H1 (cell line): ENCODE results near the gene PSMD3. TPM values are rescaled to one million over a fixed set of nuclear protein-coding genes. Genes with fewer than 3 reads are reported as not detected.

Experiments used
- CTCF ChIA-PET: fragments of 300-600 bp; sonication (Branson Sonifier 250); formaldehyde crosslinking; loops from one replicate; lab custom pipeline; 2021; ENCODE audit not compliant: partially characterized antibody; lab: Charles Lee
- POLR2A ChIA-PET: fragments of 300-600 bp; sonication (Branson Sonifier 250); formaldehyde crosslinking; loops from one replicate; lab custom pipeline; 2021; ENCODE audit warnings: inconsistent platforms; ENCODE audit not compliant: partially characterized antibody; lab: Charles Lee
- DNase-seq, 2 experiments: peaks; one replicate each; pipeline versions ENCODE4 v3.0.0 to v3.0.0-alpha.2; 2010 to 2022; ENCODE audit warnings: low spot score in 2 of 2, low read depth in 1 of 2, mixed read lengths in 1 of 2
- FAIRE-seq: peaks from 2 replicates; lab custom pipeline; 2011; peaks lifted over from hg19 to GRCh38; lab: Jason Lieb, UNC
- H2AFZ ChIP-seq: 2 replicates; pipeline ENCODE4 v1.8.1; 2012; ENCODE audit warnings: low read length, inconsistent platforms
- H2AK5ac ChIP-seq: 2 replicates; pipeline ENCODE4 v1.6.1; 2013; ENCODE audit warnings: low read depth, low read length
- H2BK120ac ChIP-seq: replicated peaks from 2 replicates; pipeline ENCODE3; 2013; ENCODE audit warnings: low read depth, low read length, inconsistent platforms
- H2BK12ac ChIP-seq: 2 replicates; pipeline ENCODE4 v1.6.1; 2013; ENCODE audit warnings: low read depth, low read length
- H2BK15ac ChIP-seq: 2 replicates; pipeline ENCODE4 v1.6.1; 2013; ENCODE audit warnings: low read length
- H2BK20ac ChIP-seq: 2 replicates; pipeline ENCODE4 v1.6.1; 2013; ENCODE audit warnings: low read length
- H2BK5ac ChIP-seq: 2 replicates; pipeline ENCODE4 v1.6.1; 2013; ENCODE audit warnings: low read depth, low read length
- H3K14ac ChIP-seq: 2 replicates; pipeline ENCODE4 v1.6.1; 2013; ENCODE audit warnings: inconsistent platforms; ENCODE audit not compliant: insufficient read length
- H3K18ac ChIP-seq: 2 replicates; pipeline ENCODE4 v1.6.1; 2013; ENCODE audit warnings: low read length; ENCODE audit errors: extremely low read depth
- H3K23ac ChIP-seq: 2 replicates; pipeline ENCODE4 v1.6.1; 2013; ENCODE audit warnings: inconsistent platforms; ENCODE audit not compliant: insufficient read length
- H3K23me2 ChIP-seq: 2 replicates; pipeline ENCODE4 v1.6.1; 2013; ENCODE audit warnings: low read depth, low read length
- H3K27ac ChIP-seq: 2 replicates; pipeline ENCODE4 v1.6.1; 2011; ENCODE audit warnings: low read depth, low read length, inconsistent platforms
- H3K27me3 ChIP-seq, 4 experiments: replicated peaks in 1 of 4; 1 replicate in 1 of 4; 2 replicates in 3 of 4; pipeline versions ENCODE4 v1.6.1 to v1.8.1; 2011 to 2013; ENCODE audit warnings: low read length in 3 of 4, mild to moderate bottlenecking in 3 of 4, inconsistent platforms in 2 of 4, mixed read lengths in 2 of 4, moderate library complexity in 1 of 4; ENCODE audit not compliant: control insufficient read depth in 3 of 4, insufficient read depth in 3 of 4; ENCODE audit errors: extremely low read depth in 1 of 4
- H3K36me3 ChIP-seq, 4 experiments: 2 replicates each; pipeline versions ENCODE4 v1.6.1 to v1.8.1; 2011 to 2013; ENCODE audit warnings: mild to moderate bottlenecking in 4 of 4, low read length in 3 of 4, moderate library complexity in 2 of 4, control low read depth in 1 of 4, inconsistent platforms in 1 of 4; ENCODE audit not compliant: insufficient read depth in 4 of 4, control insufficient read depth in 2 of 4
- H3K4ac ChIP-seq: replicated peaks from 2 replicates; pipeline ENCODE3; 2013; ENCODE audit warnings: low read length, low read depth, mixed read lengths, inconsistent platforms; ENCODE audit not compliant: insufficient read length
- H3K4me1 ChIP-seq, 4 experiments: replicated peaks in 1 of 4; 1 replicate in 1 of 4; 2 replicates in 3 of 4; pipeline versions ENCODE4 v1.6.1 to v1.8.1; 2011 to 2013; ENCODE audit warnings: low read length in 3 of 4, inconsistent platforms in 2 of 4, mixed read lengths in 1 of 4; ENCODE audit not compliant: insufficient read depth in 4 of 4, control insufficient read depth in 3 of 4
- H3K4me2 ChIP-seq, 2 experiments: 2 replicates each; pipeline versions ENCODE4 v1.6.1 to v1.8.1; 2011 to 2013; ENCODE audit warnings: low read depth in 2 of 2, low read length in 2 of 2, control low read depth in 1 of 2, inconsistent platforms in 1 of 2, mild to moderate bottlenecking in 1 of 2; ENCODE audit not compliant: insufficient read depth in 1 of 2
- H3K4me3 ChIP-seq, 4 experiments: fragments of 200-600, 300-600 bp in 1 of 4; sonication (generic), shearing (Covaris generic), sonication (Bioruptor Twin) in 1 of 4; 2 replicates each; pipeline versions ENCODE4 v1.5.1 to v1.8.1; 2011 to 2016; ENCODE audit warnings: low read length in 4 of 4, low read depth in 3 of 4, control low read depth in 2 of 4, inconsistent platforms in 2 of 4, mild to moderate bottlenecking in 2 of 4, mixed read lengths in 1 of 4, moderate library complexity in 1 of 4; ENCODE audit not compliant: insufficient read depth in 2 of 4; ENCODE audit errors: extremely low read depth in 1 of 4
- H3K56ac ChIP-seq: replicated peaks from 2 replicates; pipeline ENCODE3; 2013; ENCODE audit warnings: low read depth, mild to moderate bottlenecking, mixed read lengths, low read length, inconsistent platforms; ENCODE audit not compliant: insufficient read length
- H3K79me1 ChIP-seq: 2 replicates; pipeline ENCODE4 v1.6.1; 2013; ENCODE audit warnings: low read depth, low read length, control low read depth
- H3K79me2 ChIP-seq, 2 experiments: 2 replicates each; pipeline versions ENCODE4 v1.6.1 to v1.8.1; 2012 to 2013; ENCODE audit warnings: low read length in 2 of 2, mild to moderate bottlenecking in 2 of 2, inconsistent platforms in 1 of 2; ENCODE audit not compliant: insufficient read depth in 2 of 2, control insufficient read depth in 1 of 2
- H3K9ac ChIP-seq, 4 experiments: replicated peaks in 1 of 4; 1 replicate in 1 of 4; 2 replicates in 3 of 4; pipeline versions ENCODE4 v1.6.1 to v1.8.1; 2011 to 2013; ENCODE audit warnings: low read depth in 3 of 4, low read length in 3 of 4, control low read depth in 2 of 4, mild to moderate bottlenecking in 2 of 4, moderate library complexity in 2 of 4, inconsistent platforms in 1 of 4; ENCODE audit errors: extremely low read depth in 1 of 4
- H3K9me3 ChIP-seq, 2 experiments: 2 replicates each; pipeline versions ENCODE4 v1.6.1 to v1.8.1; 2012 to 2013; ENCODE audit warnings: mild to moderate bottlenecking in 2 of 2, moderate library complexity in 2 of 2, control low read depth in 1 of 2, inconsistent platforms in 1 of 2, low read depth in 1 of 2, low read length in 1 of 2, mixed read lengths in 1 of 2; ENCODE audit not compliant: insufficient read depth in 2 of 2
- H4K20me1 ChIP-seq, 2 experiments: replicated peaks in 1 of 2; 2 replicates each; pipeline versions ENCODE3 to v1.8.1; 2011 to 2013; ENCODE audit warnings: inconsistent platforms in 2 of 2, low read length in 2 of 2, mild to moderate bottlenecking in 1 of 2; ENCODE audit not compliant: insufficient read depth in 2 of 2, control insufficient read depth in 1 of 2
- H4K5ac ChIP-seq: 2 replicates; pipeline ENCODE4 v1.6.1; 2013; ENCODE audit warnings: low read length, low read depth, mixed read lengths, inconsistent platforms; ENCODE audit not compliant: insufficient read length
- H4K8ac ChIP-seq: 2 replicates; pipeline ENCODE4 v1.8.0; 2013; ENCODE audit warnings: mild to moderate bottlenecking, moderate library complexity, low read length, inconsistent platforms; ENCODE audit not compliant: insufficient read depth; ENCODE audit errors: extremely low read depth
- H4K91ac ChIP-seq: replicated peaks from 2 replicates; pipeline ENCODE3; 2013; ENCODE audit warnings: low read length, mixed read lengths, inconsistent platforms; ENCODE audit not compliant: insufficient read length
- ATF3 ChIP-seq: IDR thresholded peaks from 2 replicates; pipeline ENCODE4 v1.6.1; 2011; ENCODE audit warnings: low read depth, mild to moderate bottlenecking, low read length; ENCODE audit not compliant: insufficient read depth
- CBX5 ChIP-seq: fragments of 300-800, 300-1000 bp; sonication (generic); IDR thresholded peaks from 2 replicates; pipeline ENCODE4 v1.7.1; 2016; ENCODE audit warnings: antibody characterized with exemption, low read length, low read depth
- CTBP2 ChIP-seq: IDR thresholded peaks from 2 replicates; pipeline ENCODE4 v1.7.0; 2011; ENCODE audit warnings: borderline replicate concordance, mild to moderate bottlenecking, moderate library complexity, mixed read lengths, low read length; ENCODE audit not compliant: insufficient read depth, insufficient read length
- E2F6 ChIP-seq: IDR thresholded peaks from 2 replicates; pipeline ENCODE4 v1.6.1; 2012; ENCODE audit warnings: inconsistent platforms
- EZH2 ChIP-seq: fragments of 200-600 bp; sonication (generic); IDR thresholded peaks from 2 replicates; pipeline ENCODE4 v1.7.1; 2012; ENCODE audit warnings: low read depth, mild to moderate bottlenecking, moderate library complexity, low read length, inconsistent platforms; ENCODE audit not compliant: severe bottlenecking
- PHF8 ChIP-seq: fragments of 200-600 bp; sonication (generic); conservative IDR thresholded peaks from 2 replicates; pipeline ENCODE4 v1.7.1; 2012; ENCODE audit warnings: low read depth, mild to moderate bottlenecking, inconsistent platforms, low read length, moderate library complexity
- RFX5 ChIP-seq: IDR thresholded peaks from 2 replicates; pipeline ENCODE4 v1.6.1; 2011; ENCODE audit warnings: low read depth, low read length, improper control_type of control experiment, borderline replicate concordance
- RNF2 ChIP-seq: fragments of 200-900, 300-1000 bp; sonication (generic); IDR thresholded peaks from 2 replicates; pipeline ENCODE4 v1.7.1; 2016; ENCODE audit warnings: borderline replicate concordance, low read depth, mild to moderate bottlenecking, antibody characterized with exemption, low read length; ENCODE audit not compliant: poor library complexity, severe bottlenecking; ENCODE audit errors: missing control alignments
- SAP30 ChIP-seq: fragments of 300-600 bp; sonication (generic); IDR thresholded peaks from 2 replicates; pipeline ENCODE4 v1.7.1; 2012; ENCODE audit warnings: low read length, moderate library complexity, mild to moderate bottlenecking, inconsistent platforms; ENCODE audit not compliant: insufficient read depth, insufficient replicate concordance
- SP2 ChIP-seq: IDR thresholded peaks from 2 replicates; pipeline ENCODE4 v1.6.1; 2012; ENCODE audit warnings: mild to moderate bottlenecking, low read length, inconsistent platforms
- SUZ12 ChIP-seq: fragments of 200-600 bp; sonication (generic); IDR thresholded peaks from 2 replicates; pipeline ENCODE4 v1.6.1; 2012; ENCODE audit warnings: mild to moderate bottlenecking, inconsistent platforms, low read length, moderate library complexity, mixed read lengths
- WGBS, 2 experiments: shearing (Covaris generic) in 1 of 2; methylation state at CpG; one replicate each; pipeline versions ENCODE4 v1.1.6 to v1.1.7; 2013 to 2015; ENCODE audit warnings: low lambda C conversion rate in 2 of 2, mixed read lengths in 2 of 2, inconsistent platforms in 1 of 2, low coverage in 1 of 2, missing lambda C conversion rate in 1 of 2; ENCODE audit not compliant: insufficient replicate concordance in 2 of 2, insufficient coverage in 1 of 2, insufficient read length in 1 of 2; ENCODE audit errors: extremely low coverage in 1 of 2, missing lambda C conversion rate in 1 of 2; 5-methylcytosine and 5-hydroxymethylcytosine counted together
- polyA plus RNA-seq, 7 experiments: library from polyadenylated mRNA; depleted of rRNA in 3 of 7; stranded (reverse) in 5 of 7; unstranded in 2 of 7; fragments of >200 nt in 5 of 7; fragments of 200-250 nt in 2 of 7; gene quantifications; 1 replicate in 5 of 7; 2 replicates in 1 of 7; 4 replicates in 1 of 7; pipeline versions ENCODE4 v1.2.1 to v1.2.3, GENCODE V29; 2011 to 2013; ENCODE audit warnings: missing spikeins in 2 of 7, mixed read lengths in 2 of 7
- total RNA-seq: library from RNA; stranded (reverse); fragmentation: NEBNext Ultra II Directional; extraction: Animal tissue kit (Norgen Biotek cat#: 25700); gene quantifications from 2 replicates; pipeline ENCODE4 v1.2.1, GENCODE V29; 2021

PSMD3 gene
- total and polyA plus RNA-seq, 2 of the 8 experiments (the other 6 are each of a cell fraction or from before 2014, with no cell fraction given): 151 to 198 TPM

- no peak overlapping the region for H2AFZ ChIP-seq
- H3K27me3 ChIP-seq: no peaks in the 10 kb centered on the region; a peak in 1 of 7 replicates
- no peaks in the 10 kb centered on the region for H3K79me2 ChIP-seq
- no peak overlapping the region for H3K18ac ChIP-seq
- no peaks in the 10 kb centered on the region for H3K79me1 ChIP-seq
- no peak overlapping the region for H3K27ac ChIP-seq
- H4K91ac ChIP-seq: no peak overlapping the region
- no peaks in the 10 kb centered on the region for H3K36me3 ChIP-seq
- no peak overlapping the region for H4K8ac ChIP-seq
- H3K9ac ChIP-seq: no peak overlapping the region
- no peak overlapping the region for H3K23ac ChIP-seq
- no peak overlapping the region for H3K56ac ChIP-seq
- DNase-seq (no peak), FAIRE-seq (no peak)
- H3K4ac ChIP-seq: no peak overlapping the region
- H2BK120ac ChIP-seq: no peak overlapping the region
- no peak overlapping the region for H3K4me3 ChIP-seq
- H2AK5ac ChIP-seq: no peak overlapping the region
- H2BK5ac ChIP-seq: no peak overlapping the region
- POLR2A ChIA-PET: interaction anchor here (3.1 kb wide), 1 partner anchor 11 kb away, joined by 10 read pairs; the partner anchor contains the start of genes LRRC3C and ORMDL3
- no peaks in the 10 kb centered on the region for H4K20me1 ChIP-seq
- H3K23me2 ChIP-seq: 0 out of 2 replicates have a peak, but pooled peaks cover 2% of the 10 kb centered on the region
- peaks cover 0 to 7% (median 4%) of the 10 kb centered on the region in 4 experiments; a peak in 5 of 7 replicates for H3K4me1 ChIP-seq
- no peaks in the 10 kb centered on the region for H3K9me3 ChIP-seq
- no peak overlapping the region for H3K14ac ChIP-seq
- WGBS, 2 experiments: 89% methylated on average over 3 of the region's 3 CpGs; no CpG with 5 or more reads in 1 of the 2 experiments
- CTCF ChIA-PET: interaction anchor here (1.2 to 4.1 kb wide), 3 partner anchors 10 to 60 kb away, joined by 3 to 16 read pairs (median 9); no protein-coding TSS in a partner anchor
- no peak overlapping the region for H2BK15ac ChIP-seq
- H3K4me2 ChIP-seq: no peak overlapping the region
- no peak overlapping the region for H2BK12ac ChIP-seq
- H4K5ac ChIP-seq: no peak overlapping the region
- no peak overlapping the region for H2BK20ac ChIP-seq
- TF ChIP-seq CBX5: no peak
- TF ChIP-seq SP2: no peak
- no peak for TF ChIP-seq PHF8
- no peak for TF ChIP-seq SUZ12
- TF ChIP-seq EZH2: no peak
- no peak for TF ChIP-seq RNF2
- TF ChIP-seq E2F6: no peak
- TF ChIP-seq SAP30: no peak
- no peak for TF ChIP-seq ATF3
- no peak for TF ChIP-seq RFX5
- no peak for TF ChIP-seq CTBP2
These were observed 43.2 kb upstream of the PSMD3 start for GRCh38 chr17:39937447-39937846.
